Astrocyte of the cerebellum (primary cell): ENCODE results near the gene ARHGEF4.

ENCODE experiments used
- DNase-seq: peaks from one replicate; pipeline ENCODE4 v3.0.0-alpha.2; 2011; ENCODE audit warnings: low read depth
- H3K4me3 ChIP-seq: 2 replicates; pipeline ENCODE4 v1.5.1; 2011; ENCODE audit warnings: mild to moderate bottlenecking, low read depth, low read length, moderate library complexity
- CTCF ChIP-seq: IDR thresholded peaks from 2 replicates; pipeline ENCODE4 v1.5.1; 2012; ENCODE audit warnings: low read length, low read depth, moderate library complexity, mild to moderate bottlenecking; ENCODE audit errors: missing control alignments
- in situ Hi-C: cut with HindIII; loops from 2 replicates; pipeline ENCODE4 v1.10.0; 2017; ENCODE audit warnings: low sequenced_read_pairs

Gene ARHGEF4

DNA sequence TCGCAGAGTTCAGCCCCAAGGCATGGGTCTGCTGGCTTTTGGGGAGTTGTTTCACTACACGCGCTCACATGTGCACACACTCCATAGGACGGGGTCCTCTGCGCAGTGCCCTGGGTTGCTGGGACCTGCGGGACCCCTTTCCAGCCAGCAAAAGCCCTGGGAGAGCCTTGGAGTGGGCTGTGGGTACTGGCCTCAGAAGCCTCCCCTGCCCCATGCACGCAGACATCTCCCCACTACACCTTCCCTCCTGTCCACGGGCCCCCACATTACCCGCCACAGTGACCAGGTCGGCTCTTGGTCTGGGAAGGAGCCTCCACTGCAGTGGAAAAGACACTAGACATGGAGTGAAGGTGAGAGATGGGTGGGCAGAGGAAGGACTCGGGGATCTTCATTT lies 208.0 kb downstream of the ARHGEF4 start:
- H3K4me3 ChIP-seq, result no peak overlapping the region
- DNase-seq, result no peak
- in situ Hi-C loops, result no loop called here
- no peak for TF ChIP-seq CTCF

DNA sequence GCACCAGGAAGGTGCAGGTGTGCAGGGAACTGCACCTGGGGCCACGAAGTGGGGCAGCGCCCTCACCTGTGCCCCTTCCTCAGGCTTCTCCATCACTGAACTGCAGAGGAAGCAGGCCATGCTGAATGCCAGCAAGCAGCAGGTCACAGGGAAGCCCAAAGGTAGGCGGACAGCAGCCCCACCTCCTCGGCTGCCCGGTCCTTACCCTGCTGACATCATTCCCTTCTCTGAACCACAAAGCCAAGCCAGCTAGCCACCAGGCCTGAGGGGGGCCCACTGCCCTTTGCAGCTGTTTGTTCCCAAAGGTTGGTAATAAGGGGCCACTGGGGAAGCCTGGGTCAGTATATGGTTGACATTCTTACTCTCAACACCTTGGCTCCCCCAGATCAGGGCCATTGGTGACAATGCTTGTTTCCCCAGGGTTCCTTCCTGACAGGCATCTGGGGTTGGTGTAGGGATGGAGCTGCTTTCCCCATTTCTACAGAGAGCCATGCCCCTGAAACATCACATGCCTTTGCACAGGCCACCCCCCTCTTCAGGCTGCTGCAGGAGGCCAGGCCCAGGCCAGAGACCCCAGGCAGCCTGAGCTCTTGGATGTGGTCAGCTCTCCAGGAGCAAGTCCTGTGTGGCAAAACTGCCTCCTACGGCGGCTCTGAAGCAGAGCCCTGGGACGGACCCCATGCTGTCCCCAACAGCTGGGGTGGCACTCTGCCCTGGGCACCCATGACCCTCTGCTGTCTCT lies 208.7 kb downstream of the ARHGEF4 start:
- no peak overlapping the region for H3K4me3 ChIP-seq
- no peak for TF ChIP-seq CTCF
- DNase-seq, result no peak
- in situ Hi-C loops, result no loop called here

DNA sequence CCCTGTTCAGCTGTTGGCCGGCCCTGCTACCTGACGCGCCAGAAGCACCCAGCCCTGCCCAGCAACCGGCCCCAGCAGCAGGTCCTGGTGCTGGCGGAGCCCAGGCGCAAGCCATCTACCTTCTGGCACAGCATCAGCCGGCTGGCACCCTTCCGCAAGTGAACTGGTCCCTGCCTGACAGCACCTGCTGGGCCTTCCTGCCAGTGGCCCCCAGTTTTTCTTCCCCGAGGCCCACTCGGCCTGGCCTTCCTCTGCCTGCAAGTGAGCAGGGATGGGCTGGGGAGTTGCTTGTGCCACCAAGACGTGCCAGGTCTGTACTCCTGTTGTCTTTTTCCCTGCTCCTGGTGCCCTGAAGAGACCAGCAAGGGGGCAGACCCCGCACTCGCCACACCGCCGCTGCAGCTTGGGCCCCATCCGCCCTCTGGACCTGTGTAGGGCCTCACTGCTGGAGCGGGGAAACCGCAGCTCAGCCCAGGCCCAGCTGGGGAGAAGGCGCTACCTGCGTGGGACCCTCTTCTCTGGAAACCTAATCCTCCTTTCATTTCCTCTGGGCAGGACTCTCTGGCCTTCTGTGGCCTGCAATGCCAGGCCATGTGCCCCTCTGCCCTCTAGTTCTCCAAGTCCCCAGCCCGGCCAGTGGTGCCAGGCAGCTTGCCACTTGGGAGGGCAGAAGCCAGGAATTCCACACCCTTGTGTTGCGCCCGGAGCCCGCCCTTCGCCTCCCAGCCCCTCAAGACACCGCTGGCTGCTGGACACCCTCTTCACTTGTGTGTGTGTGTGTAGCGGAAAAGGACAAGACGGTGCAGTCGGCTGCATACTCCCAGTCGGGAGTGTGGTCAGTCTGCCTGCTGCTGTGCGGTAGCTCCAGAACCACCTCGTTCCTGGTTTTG lies 209.6 kb downstream of the ARHGEF4 start:
- no peak overlapping the region for H3K4me3 ChIP-seq
- in situ Hi-C loops, result no loop called here
- no peak for DNase-seq
- no peak for TF ChIP-seq CTCF

GRCh38 chr2:131046918-131047652 lies 210.4 kb downstream of the ARHGEF4 start:
- DNase-seq, result no peak
- in situ Hi-C loops, result no loop called here
- no peak for TF ChIP-seq CTCF
- H3K4me3 ChIP-seq, result no peak overlapping the region

DNA sequence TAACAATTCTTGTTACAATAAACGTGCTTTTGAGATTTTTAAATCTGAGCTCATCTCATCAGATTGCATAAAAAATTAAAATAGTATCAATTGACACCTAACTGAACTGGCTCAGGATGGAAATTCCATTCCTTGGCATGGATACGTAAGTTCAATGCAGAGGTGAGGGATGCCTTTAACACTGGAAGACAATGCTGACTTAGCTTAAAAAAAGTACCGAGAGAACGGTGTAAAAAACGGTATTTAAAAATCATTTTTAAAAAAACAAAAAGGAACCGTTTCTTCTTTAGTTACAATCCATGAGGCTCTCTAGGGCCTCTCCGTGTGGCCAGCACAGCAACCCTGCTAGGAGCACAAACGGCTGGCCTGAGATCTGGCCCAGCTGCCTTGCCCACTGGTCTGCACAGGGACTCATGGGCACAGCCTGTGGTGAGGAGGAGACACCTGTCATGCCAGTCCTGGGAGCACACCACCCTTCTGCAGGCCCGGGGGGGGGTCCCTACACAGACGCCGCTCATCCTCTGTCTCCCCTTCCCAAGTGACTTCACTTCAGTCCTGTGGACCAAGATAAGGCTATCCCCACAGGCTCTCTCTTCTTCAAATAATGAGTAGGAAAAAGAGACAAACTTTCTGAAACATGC lies 211.3 kb downstream of the ARHGEF4 start:
- no peak for DNase-seq
- in situ Hi-C loops, result no loop called here
- TF ChIP-seq CTCF, result no peak
- no peak overlapping the region for H3K4me3 ChIP-seq

DNA sequence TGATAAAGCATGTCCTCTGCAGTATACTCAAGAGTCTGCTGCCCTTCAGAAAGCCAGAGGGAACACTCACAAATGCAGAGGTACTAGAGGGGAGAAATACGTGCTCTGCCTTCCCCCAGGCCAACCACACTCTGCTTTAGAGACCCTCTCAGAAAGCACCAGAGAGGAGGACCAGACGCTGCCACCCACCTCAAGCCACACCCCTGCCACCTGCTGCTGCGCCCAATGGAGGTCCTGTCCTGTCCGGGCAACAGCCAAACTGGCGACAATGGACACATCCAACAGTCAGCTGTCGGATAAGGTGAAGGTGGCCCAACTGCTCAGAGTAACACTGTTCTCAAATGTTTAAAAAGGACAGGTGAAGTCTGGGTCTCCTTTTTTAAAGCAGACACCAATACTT lies 211.9 kb downstream of the ARHGEF4 start:
- no peak for TF ChIP-seq CTCF
- in situ Hi-C loops, result no loop called here
- no peak for DNase-seq
- no peak overlapping the region for H3K4me3 ChIP-seq
